NCI-H1417 treated with DMSO at 0.1 percent for 48 hours (cell line): Measurements from ENCODE around the gene TPST2.

Experiments used
- DNase-seq: peaks from one replicate; lab custom pipeline; 2025; lab: John Stamatoyannopoulos, UW

Gene TPST2

DNA sequence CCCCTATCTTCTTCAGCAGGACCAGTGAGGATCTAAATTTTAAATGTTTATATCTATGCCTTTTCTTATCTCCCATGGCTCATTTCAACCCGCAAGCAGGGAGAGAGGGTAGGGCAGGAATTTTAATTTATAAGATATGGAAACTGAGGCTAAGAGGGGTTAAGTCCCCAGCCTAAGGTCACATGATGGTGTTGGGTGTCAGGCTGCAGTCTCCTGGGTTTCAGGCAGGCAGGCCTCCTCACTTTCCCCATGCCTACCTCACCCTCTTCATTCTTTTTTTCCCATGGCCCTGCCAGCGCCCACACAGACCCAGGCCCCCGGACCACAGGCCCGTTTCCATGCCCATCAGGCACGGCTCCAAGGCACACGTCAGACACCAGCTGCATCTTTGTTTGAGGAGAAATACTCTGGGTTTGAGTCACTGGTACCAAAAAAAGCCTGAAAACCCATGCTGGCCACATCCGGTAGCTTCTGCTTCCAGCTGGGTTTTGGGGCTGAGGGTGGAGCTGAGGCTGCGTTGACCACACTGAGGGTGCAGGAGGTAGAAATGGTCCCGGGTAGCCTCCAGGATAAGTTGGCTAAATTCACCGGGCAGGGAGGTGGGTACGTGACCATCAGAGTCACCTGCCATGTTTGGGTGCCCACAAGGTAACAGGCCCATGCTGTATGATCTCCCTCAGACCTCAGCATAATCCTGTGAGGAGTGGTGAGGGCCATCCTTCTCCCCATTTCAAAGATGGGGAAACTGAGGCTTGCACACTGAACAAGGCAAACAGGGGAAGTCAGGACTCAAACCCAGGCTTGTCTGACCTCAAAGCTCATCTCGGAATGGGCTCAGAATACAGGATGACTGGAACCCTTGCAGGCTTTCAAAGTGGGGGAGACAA lies 20.4 kb upstream of the TPST2 start:
- no peak for DNase-seq

GRCh38 chr22:26609287-26609686 lies 19.4 kb upstream of the TPST2 start:
- DNase-seq: no peak

GRCh38 chr22:26608129-26608528 lies 18.2 kb upstream of the TPST2 start:
- no peak for DNase-seq

GRCh38 chr22:26606611-26607010 lies 16.7 kb upstream of the TPST2 start:
- no peak for DNase-seq

- DNase-seq: no peak
These were observed 14.4 kb upstream of the TPST2 start for GRCh38 chr22:26604368-26604767.

DNA sequence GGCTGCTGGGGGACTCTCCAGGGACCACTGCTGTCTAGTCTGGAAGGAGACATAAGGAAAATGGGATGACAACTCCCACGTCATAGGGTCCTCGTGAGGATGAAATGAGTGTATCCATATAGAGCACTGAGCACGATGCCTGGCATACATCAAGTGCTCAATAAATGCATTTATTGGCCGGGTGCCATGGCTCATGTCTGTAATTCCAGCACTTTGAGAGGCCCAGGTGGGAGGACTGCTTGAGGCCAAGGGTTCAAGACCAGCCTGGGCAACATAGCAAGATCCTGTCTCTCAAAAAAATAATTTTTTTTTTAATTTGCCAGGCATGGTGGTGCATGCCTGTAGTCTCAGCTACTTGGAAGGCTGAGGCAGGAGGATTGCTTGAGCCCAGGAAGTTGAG lies 12.2 kb upstream of the TPST2 start:
- DNase-seq: no peak

DNA sequence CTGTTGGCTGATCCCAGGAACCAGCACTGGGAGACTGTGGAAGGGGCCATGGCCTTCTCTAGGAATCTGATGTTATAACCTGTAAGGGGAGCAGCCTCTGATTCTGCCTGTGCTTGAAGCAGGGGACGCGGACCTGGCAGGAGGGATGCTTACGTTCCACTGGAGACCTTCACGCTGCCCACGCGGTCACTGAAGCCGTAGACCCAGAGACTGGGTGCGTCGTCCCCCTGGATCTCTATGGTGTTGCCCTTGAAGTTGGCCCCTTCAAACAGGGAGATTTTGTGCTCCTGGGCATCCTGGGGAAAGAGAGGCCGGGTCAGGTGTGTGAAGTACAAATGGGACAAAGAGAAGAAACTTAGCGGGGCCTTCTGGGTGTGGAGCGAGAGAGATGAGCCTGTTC lies 11.8 kb upstream of the TPST2 start:
- DNase-seq: no peak

- DNase-seq: no peak
These were observed 9.6 kb upstream of the TPST2 start for GRCh38 chr22:26599505-26599904.

DNA sequence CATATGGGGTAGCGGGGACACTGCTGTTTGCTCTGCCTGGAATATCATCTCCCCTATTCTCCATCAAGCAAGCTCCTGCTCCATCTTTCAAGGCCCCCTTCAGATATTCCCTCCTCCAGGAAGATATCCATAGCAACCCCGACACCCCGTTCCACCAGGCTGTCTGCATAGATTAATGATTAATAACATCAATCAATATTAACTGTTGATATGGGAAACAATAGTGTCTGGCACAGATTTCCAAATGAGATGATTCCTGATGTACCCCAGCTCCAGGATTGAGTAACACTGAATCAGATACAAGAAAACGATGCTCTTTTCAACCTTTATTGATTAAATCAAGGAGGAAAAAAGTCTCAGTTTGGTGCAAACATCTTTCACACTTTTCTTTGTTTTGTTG lies 7.5 kb upstream of the TPST2 start:
- no peak for DNase-seq

GRCh38 chr22:26597026-26597425 lies 7.1 kb upstream of the TPST2 start:
- DNase-seq: no peak

- no peak for DNase-seq
These were observed 3.8 kb upstream of the TPST2 start for GRCh38 chr22:26593763-26594162.

GRCh38 chr22:26592421-26592891 lies 2.5 kb upstream of the TPST2 start:
- no peak for DNase-seq

DNA sequence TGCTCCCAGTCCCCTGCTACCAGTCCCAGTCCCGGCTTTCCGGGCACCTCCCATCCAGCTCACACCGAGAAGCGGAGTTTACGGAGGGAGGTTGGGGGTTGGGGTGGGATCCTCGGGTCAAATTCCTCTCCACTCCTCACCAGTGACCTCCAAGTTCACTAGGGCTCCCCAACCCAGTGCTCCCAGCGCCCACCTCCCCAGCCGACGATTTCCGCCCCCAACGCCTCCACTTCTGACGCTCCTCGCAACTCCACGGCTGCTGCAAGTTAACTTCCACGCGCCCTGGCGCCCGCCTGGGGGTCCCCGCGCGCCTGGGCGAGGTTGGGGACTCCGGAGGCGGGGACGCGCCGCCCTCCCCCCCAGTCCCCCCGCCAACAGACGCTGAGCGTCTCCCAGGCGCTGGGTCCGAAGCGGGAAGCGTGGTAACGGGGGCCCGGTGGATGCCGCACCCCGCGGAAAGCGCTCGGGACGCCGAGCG lies 526 bp downstream of the TPST2 start:
- no peak for DNase-seq

DNA sequence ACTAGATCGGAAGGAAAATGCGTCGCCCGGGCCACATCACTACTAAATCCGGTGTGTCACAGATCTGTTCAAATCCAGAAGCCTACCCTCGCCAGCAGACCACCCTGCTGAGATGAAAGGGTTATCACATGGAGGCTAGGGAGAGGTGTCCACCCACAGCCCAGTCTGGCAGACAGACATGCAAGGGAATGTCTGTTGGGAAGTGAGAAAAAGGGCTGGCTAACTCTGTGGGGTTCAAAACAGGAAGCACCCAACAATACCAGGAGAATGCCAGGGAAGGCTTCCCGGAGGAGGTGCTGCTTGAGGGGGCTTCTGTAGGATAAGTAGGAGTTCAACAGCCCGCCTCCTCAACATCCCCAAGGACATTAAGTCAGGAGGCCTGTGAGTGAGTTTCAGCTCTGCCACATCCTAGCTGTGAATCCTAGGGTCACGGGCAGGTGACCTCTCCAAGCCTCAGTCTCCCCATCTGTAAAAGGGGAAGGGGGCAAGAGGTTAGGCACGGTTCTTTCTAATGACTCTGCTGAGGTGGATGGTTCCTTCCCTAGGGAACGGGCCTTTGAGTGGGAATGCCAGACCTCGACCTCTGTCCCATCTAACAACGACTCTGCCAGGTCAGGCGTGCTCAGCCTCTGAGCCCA lies 1.1 kb downstream of the TPST2 start:
- no peak for DNase-seq

GRCh38 chr22:26587991-26588613 lies 1.8 kb downstream of the TPST2 start:
- DNase-seq: no peak

DNA sequence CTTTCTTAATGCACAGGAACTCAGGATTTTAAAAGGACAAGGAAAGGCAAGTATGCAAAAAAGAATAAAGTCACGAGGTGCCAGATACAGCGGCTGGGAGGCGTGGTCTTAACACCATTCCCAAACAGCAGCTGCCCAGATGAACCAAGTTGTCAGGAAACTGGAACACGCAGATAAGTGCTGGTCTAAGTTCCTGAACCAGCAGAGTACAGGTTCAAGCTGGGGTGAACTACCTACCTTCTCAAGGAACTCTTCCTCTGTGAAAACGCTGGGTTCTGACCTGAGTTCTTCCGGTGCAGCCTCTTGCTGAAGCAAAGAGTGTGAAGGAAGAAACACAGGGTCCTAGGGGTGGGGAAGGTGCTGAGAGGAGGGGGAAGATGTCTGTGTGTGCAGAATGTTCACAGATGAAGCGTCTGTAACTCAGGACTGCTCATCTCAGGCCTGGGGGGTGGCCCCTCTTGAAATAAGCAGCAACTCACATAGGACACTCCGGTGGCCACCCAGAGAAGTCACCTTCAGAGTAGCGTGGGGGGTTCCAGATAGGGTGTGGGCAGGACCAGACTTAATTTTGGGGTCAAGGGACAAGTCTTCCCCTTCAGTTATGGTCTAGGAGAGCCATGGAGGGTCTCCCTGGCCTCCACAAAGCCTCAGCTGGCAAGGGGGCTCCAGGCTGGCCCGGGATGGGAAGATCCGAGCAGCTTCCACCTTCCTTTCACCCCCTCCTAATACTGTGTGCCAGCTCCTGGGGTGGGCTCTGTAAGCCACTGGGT lies 3.2 kb downstream of the TPST2 start:
- no peak for DNase-seq

DNA sequence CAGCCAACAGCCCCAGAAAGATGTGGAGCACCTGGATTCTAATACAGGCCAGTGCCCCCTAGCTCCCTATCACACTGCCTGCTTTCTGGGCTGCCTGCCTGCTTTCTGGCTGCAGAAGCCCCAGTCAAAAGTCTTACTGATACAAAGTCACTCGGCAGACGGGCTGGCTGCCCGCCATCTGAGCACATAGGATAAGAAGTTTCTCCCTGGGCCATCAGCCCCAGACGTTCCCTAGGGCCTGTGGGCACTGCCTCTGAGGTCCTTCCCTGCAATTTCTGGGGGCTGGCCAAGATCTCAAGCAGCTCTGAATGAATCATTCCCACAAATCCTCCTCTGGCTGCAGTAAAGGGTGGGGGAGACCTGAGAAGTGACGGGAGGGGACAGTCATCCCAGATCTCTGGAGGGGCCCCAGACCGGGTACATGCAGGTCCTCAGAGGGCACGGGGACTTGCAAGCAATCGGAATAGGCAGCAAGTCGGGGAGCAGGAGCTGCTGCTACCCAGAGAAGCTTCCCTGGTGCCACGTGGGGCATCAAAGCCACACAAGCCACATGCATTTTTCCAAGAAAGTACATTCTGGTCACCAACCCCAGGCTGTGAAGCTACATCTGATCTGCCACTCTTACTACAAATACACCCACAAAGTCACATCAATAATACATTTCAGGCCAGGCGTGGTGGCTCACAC lies 4.7 kb downstream of the TPST2 start:
- DNase-seq: no peak

GRCh38 chr22:26584010-26584409 lies 5.9 kb downstream of the TPST2 start:
- DNase-seq: no peak

DNA sequence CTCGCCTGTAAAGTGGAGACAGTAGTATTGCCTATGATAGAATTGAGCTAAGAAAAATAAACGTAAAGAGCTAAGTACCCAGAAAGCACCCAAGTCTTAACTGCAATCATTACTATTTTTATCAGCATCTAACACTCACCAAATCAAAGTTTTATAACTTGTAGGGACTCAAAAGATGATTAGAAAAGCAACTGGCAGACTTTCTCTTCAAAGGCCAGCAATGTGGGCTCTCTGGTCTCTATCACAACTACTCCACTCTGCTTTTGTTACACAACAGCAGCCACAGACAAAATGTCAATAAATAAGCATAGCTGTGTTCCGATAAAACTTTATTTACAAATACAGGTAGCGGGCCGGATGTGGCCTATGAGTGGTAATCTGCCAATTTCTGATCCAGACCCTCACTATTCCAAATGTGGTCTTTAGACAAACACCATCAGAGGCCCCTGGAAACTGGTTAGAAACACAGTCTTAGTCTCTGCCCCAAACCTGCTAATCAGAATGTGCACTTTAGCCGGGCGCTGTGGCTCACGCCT lies 8.2 kb downstream of the TPST2 start:
- DNase-seq: no peak

- no peak for DNase-seq
These were observed 8.9 kb downstream of the TPST2 start for GRCh38 chr22:26581026-26581425.

- no peak for DNase-seq
These were observed 9.5 kb downstream of the TPST2 start for GRCh38 chr22:26580240-26580962.
